ENCODE measurements around the gene RASIP1. TPM values are rescaled to one million over a fixed set of nuclear protein-coding genes. Genes with fewer than 3 reads are reported as not detected.

The RASIP1 gene
- total RNA-seq, 3 donors from 2014 or later: 1.7 to 8.6 (median 3.2) TPM

GRCh38 chr19:48779636-48780035, 39.2 kb upstream of the RASIP1 start:
- Histone ChIP-seq H3K4me1 (ENCODE audit: low read depth) (no peaks in the 10 kb centered on the region), H3K36me3 (ENCODE audit: low read depth) (no peaks in the 10 kb centered on the region), H3K4me3 (no peak overlapping the region), H3K9me3 (no peaks in the 10 kb centered on the region)
- DNase-seq: no peak
- no peak for TF ChIP-seq CTCF (IDR thresholded peaks at IDR 0.05)
- intact Hi-C loops (cut with DNase I, micrococcal nuclease): loop anchor here in 1 of 2 donors (5.0 kb wide), 1 partner anchor 68 kb away; no protein-coding TSS in a partner anchor
- ATAC-seq: no peak

GRCh38 chr19:48777720-48778119, 37.3 kb upstream of the RASIP1 start:
- TF ChIP-seq CTCF (IDR thresholded peaks at IDR 0.05): no peak
- DNase-seq (no peak), ATAC-seq (no peak)
- no peaks in the 10 kb centered on the region for H3K4me1 ChIP-seq (ENCODE audit: low read depth)
- intact Hi-C loops (cut with DNase I, micrococcal nuclease): loop anchor here in 1 of 2 donors (5.0 kb wide), 1 partner anchor 70 kb away; no protein-coding TSS in a partner anchor
- H3K36me3 ChIP-seq (ENCODE audit: low read depth): no peaks in the 10 kb centered on the region
- no peak overlapping the region for H3K4me3 ChIP-seq
- no peaks in the 10 kb centered on the region for H3K9me3 ChIP-seq

GRCh38 chr19:48777139-48777538, 36.7 kb upstream of the RASIP1 start:
- Histone ChIP-seq H3K9me3 (no peaks in the 10 kb centered on the region), H3K4me1 (ENCODE audit: low read depth) (no peaks in the 10 kb centered on the region), H3K36me3 (ENCODE audit: low read depth) (no peaks in the 10 kb centered on the region), H3K4me3 (no peak overlapping the region)
- TF ChIP-seq CTCF (IDR thresholded peaks at IDR 0.05): no peak
- intact Hi-C loops (cut with DNase I, micrococcal nuclease): loop anchor here in 1 of 2 donors (5.0 kb wide), 1 partner anchor 70 kb away; no protein-coding TSS in a partner anchor
- no peak for ATAC-seq
- no peak for DNase-seq

GRCh38 chr19:48772503-48772953, 32.1 kb upstream of the RASIP1 start:
- DNase-seq: no peak
- TF ChIP-seq CTCF (IDR thresholded peaks at IDR 0.05): no peak
- no peak for ATAC-seq

GRCh38 chr19:48770734-48771472, 30.5 kb upstream of the RASIP1 start:
- intact Hi-C loops (cut with DNase I, micrococcal nuclease): no loop called here
- Histone ChIP-seq H3K4me1 (ENCODE audit: low read depth) (no peaks in the 10 kb centered on the region), H3K36me3 (ENCODE audit: low read depth) (no peaks in the 10 kb centered on the region), H3K9me3 (no peaks in the 10 kb centered on the region), H3K4me3 (no peak overlapping the region)
- ATAC-seq: no peak
- TF ChIP-seq CTCF (IDR thresholded peaks at IDR 0.05): no peak
- no peak for DNase-seq

More at GRCh38 chr19:48772503-48772953, 32.1 kb upstream of the RASIP1 start:
- Histone ChIP-seq H3K4me1 (ENCODE audit: low read depth) (no peaks in the 10 kb centered on the region), H3K36me3 (ENCODE audit: low read depth) (no peaks in the 10 kb centered on the region), H3K4me3 (no peak overlapping the region), H3K9me3 (no peaks in the 10 kb centered on the region)
- intact Hi-C loops (cut with DNase I, micrococcal nuclease): no loop called here

All from mucosa of descending colon (tissue), 3 donors.